ENCODE data around the gene FMN1.

- TF ChIP-seq CTCF (conservative IDR thresholded peaks at IDR 0.05; ENCODE audit: low read depth, low read length), result no peak
- no peak for TF ChIP-seq EZH2 (IDR thresholded peaks at IDR 0.05; ENCODE audit: borderline replicate concordance, low read depth, low read length, poor library complexity, severe bottlenecking)
Observed at GRCh38 chr15:32767236-32767635, 427.3 kb downstream of the FMN1 start.

All from A673 (cell line).